HK-2 (cell line): ENCODE measurements around the gene KLF2.
A peak's percentile ranks its signal among the peaks of the same experiment; 100 is the strongest.

ENCODE experiments used
- DNase-seq: peaks from one replicate; pipeline ENCODE4 v3.0.0-alpha.2; 2018; ENCODE audit not compliant: unreplicated experiment

KLF2 gene

GRCh38 chr19:16306728-16307402 is 17.8 kb upstream of the KLF2 start:
- DNase-seq: no peak

DNA sequence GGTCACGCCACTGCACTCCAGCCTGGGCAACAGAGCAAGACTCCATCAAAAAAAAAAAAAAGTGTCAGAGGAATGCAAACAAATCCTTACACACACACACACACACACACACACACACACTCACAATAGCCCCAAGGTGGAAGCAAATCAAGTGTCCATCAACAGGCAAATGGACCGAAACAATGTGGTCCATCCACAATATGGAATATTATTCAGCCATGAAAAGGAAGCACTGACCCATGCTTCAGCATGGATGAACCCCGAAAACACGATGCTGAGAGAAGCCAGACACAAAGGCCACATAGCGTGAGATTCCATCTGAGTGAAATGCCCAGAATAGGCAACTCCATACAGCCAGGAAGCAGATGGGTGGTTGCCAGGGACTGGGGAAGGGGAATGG is 16.5 kb upstream of the KLF2 start:
- no peak for DNase-seq

- DNase-seq: no peak
Observed at GRCh38 chr19:16309643-16310042, 15.0 kb upstream of the KLF2 start.

DNA sequence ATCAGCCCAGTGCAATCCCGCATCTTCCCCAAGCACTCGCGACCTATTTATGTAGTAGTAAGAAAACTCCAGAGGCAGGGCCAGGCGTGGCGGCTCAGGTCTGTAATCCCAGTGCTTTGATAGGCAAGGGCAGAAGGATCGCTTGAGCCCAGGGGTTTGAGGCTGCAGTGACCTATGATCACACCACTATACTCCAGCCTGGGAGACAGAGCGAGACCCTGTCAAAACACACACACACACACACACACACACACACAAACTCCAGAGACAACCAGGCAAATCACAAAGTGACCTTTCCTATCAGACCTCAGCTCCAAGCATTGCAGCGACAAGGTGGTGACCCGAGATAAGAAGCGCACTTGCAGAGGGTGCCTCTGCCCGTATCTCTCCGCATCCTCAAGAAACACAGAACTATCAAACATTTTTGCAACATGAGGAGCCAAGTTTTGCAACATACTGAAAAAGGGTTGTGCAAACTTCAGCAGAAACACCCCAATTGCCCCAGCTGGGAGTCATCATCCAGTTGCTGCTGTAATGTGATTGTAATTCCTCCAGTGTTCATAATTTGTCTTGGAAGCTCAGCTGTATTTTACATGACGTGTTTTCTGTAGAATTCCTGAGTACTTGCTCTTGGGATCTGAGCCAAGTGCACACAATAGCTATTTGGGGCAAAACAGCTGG is 8.7 kb upstream of the KLF2 start:
- no peak for DNase-seq

DNA sequence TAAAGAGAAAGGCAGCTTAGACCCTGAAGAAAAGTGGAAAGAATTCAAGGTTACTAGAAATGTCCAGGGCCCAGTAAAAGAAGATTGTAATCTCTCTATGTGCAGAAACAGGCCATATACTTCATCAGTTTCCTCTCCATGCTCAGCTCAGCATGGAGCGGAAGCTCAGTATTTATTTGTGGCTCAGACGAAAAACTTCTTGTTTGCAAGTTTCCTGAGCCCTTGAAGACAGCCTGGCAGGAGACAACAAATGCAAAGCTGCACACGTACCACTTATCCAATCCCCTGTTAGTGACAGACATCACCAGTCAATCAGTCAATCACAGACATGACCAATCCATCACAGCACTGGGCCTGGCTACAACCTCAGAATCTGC is 8.1 kb upstream of the KLF2 start:
- DNase-seq: no peak

GRCh38 chr19:16319481-16319880 is 5.1 kb upstream of the KLF2 start:
- no peak for DNase-seq

- no peak for DNase-seq
Observed at GRCh38 chr19:16320987-16321386, 3.6 kb upstream of the KLF2 start.

DNA sequence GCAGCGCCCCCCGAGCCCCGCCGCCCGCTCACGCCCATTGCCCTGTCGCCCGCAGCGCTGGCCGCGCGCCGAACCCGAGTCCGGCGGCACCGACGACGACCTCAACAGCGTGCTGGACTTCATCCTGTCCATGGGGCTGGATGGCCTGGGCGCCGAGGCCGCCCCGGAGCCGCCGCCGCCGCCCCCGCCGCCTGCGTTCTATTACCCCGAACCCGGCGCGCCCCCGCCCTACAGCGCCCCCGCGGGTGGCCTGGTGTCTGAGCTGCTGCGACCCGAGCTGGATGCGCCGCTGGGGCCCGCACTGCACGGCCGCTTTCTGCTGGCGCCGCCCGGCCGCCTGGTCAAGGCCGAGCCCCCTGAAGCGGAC is 518 bp downstream of the KLF2 start:
- no peak for DNase-seq

DNA sequence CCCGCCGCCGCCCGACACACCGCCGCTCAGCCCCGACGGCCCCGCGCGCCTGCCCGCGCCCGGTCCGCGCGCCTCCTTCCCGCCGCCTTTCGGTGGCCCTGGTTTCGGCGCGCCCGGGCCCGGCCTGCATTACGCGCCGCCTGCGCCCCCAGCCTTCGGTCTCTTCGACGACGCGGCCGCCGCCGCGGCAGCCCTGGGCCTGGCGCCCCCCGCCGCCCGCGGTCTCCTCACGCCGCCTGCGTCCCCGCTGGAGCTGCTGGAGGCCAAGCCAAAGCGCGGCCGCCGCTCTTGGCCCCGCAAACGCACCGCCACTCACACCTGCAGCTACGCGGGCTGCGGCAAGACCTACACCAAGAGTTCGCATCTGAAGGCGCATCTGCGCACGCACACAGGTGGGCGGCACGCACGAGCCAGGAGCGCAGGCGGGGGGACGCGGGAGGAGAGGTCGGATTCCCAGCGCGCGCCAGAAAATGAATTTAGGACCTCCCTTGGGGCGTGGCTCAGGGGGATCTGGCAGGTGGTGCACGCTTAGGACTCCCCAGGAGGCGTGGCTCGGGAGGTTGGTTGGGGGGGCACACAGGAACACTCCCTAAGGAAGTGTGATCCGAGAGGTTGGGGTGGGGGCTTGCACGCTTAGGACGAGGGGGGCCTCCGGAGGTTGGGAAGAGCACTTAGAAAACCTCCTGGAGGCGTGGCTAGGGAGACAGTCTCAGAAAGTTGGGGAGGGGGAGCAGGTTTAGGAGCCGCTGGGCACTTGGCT is 1.2 kb downstream of the KLF2 start:
- DNase-seq: no peak

GRCh38 chr19:16326401-16327168 is 2.0 kb downstream of the KLF2 start:
- DNase-seq: no peak

GRCh38 chr19:16327169-16327475 is 2.5 kb downstream of the KLF2 start:
- DNase-seq: no peak

DNA sequence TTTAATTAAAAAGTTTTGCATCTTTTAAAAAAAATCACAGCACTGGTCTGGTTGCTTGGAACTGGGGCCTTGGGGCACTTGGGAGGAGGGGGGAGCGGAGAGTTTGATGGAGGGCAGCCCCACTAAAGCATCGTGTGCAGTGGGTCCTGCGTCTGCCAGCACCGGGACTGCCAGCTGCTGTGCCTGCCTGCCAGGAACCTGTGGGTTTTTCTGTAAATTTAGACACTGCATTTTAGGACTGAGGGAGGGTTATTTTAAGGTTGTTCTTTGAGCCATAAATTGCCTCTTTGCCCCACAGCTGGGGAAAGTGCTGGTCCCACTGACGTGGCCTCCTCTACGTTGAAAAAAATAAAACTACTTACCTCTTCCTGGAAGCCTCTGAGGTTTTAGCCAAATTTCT is 2.9 kb downstream of the KLF2 start:
- DNase-seq: no peak

DNA sequence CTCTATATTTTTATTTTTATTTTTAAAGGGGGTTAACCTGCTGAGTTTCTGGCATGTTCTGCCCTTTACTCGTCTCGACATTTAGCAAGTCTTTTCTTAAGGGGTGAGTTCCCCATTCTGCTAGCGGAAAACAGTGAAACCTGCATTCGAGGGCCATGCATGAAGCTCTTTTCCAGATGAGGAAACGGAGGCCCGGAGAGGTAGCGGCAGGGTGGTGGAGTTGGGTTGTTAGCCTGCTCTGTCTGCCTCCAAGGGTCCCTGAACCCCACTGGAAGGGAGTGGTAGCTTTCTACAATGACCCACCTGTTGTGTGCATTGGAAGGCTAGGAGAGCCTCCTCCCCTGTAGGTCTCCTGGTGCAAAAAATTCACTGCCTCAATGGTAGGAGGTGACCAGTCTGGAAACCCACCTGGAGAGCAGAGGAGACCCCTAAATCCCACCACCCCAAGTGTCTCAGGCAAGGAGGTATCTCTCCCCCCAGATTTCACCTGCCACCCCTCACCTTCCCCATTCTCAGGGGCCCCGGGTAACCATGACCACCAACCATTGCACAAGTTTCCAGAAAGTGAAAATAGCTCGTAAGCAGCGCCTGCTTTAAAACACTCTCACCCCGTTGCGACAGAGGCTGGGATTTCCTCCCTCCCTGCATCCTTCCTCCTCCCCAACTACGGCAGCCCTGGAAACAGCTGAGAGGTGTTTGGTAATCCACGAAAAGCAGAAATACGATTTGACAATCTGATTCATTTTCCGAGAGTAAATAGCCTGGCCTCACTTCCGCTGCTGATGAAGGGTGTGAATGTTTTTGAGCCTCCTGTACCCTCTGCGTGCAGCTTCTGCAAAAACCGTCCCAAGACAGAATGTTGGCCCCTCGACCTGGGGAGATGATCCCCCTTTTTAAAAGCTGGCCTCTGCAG is 3.5 kb downstream of the KLF2 start:
- DNase-seq: no peak

GRCh38 chr19:16328824-16329482 is 4.3 kb downstream of the KLF2 start:
- no peak for DNase-seq

GRCh38 chr19:16330368-16330801 is 5.8 kb downstream of the KLF2 start:
- peak; percentile 98 for DNase-seq

DNA sequence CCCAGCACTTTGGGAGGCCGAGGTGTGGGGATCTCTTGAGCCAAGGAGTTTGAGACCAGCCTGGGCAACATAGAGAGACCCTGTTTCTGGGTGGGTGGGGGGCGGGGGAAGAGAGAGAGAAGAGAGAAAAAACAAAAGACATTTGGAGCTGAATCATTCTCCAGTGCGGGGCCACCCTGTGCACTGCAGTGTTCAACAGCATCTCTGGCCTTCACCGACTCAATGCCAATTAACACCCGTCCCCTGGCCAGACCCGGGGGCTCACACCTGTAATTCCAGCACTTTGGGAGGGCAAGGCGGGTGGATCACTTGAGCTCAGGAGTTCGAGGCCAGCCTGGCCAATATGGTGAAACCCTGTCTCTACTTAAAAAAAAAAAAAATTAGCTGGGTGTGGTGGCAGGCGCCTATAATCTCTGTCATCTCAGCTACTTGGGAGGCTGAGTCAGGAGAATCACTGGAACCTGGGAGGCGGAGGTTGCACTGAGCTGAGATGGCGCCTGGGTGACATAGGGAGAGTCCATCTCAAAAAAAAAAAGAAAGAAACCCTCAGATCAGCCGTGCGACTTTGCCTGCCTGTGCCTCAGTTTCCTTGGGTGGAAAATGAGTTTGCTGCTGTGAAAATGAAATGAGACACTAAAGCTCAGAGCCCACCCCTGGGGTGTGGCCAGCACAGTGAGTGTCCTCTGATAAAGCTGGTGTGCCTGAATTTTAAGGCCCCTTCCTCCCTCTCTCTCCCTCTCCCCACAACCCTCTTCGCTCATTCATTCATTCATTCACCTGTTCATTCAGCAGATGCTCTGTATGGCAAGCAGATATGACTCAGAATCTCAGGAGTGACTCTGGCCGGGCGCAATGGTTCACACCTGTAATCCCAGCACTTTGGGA is 6.4 kb downstream of the KLF2 start:
- no peak for DNase-seq

DNA sequence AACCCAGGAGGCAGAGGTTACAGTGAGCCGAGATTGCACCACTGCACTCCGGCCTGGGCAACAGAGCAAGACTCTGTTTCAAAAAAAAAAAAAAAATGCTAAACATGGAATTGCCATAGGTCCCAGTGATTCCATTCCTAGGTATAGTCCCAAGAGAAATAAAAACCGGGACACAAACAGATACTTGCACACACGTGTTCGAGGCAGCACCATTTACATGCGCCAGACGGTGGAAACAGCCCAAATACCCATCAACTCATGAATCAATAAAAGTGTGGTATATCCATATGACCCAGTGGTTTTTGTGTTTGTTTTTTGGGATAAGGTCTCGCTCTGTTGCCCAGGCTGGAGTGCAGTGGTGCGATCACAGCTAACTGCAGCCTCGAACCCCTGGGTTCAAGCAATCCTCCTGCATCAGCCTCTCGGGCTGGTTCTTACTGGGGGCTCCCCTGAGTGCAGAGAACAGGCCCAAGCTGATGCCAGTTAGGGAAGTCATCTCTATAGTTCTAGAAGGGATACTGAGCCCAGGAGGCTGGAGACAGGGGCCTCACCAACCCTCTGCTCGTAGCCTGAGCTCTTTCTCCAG is 8.5 kb downstream of the KLF2 start:
- no peak for DNase-seq

DNA sequence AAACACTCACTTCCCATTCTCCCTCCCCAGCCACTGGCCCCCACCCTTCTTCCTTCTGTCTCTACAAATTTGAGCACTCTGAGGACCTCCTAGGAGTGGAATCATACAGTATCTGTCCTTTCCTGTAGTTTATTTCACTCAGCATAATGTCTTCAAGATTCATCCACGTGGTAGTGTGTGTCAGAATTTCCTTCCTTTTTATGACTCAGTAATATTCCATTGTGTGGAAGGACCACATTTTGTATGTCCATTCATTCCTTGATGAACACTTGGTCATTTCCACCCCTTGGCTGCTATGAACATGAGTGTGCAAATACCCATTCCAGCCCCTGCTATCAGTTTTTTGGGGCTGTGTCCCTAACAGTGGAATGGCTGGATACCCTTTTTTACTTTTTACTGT is 9.8 kb downstream of the KLF2 start:
- no peak for DNase-seq

DNA sequence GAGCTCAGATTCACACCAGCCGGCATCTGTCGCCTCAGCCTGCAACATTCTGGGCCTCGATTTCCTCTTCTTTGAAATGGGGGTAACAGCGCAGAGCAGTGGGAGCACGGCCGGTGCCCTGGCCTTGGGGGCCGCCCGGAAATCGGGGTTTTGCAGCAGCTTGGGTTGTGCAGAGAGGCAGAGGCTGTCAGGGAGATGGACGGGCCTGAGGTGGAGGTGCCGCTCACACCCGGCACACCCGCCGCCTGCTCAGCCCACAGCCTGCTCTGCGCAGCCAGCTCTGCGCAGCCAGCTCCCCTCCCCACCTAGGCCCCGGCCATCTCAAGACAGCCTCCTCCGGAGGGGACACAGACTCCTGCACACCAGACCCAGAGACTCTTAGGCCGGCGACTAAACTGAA is 10.6 kb downstream of the KLF2 start:
- DNase-seq: no peak

GRCh38 chr19:16336571-16336970 is 11.9 kb downstream of the KLF2 start:
- no peak for DNase-seq
